PC-3 (cell line): ENCODE results near the gene ST6GAL1. TPM values are rescaled to one million over a fixed set of nuclear protein-coding genes. Genes with fewer than 3 reads are reported as not detected.

Source experiments
- ATAC-seq: fragments of 200-7000 bp; cut with Tn5 transposase; 2 replicates; pipeline ENCODE4 v1.9.1; 2020; ENCODE audit warnings: mild to moderate bottlenecking, moderate library complexity
- Bru-seq: library from RNA; stranded (reverse); fragments of 400-500 nt; gene quantifications from one replicate; lab custom pipeline; 2021; lab: Mats Ljungman, UMichigan
- BruChase-seq, 2 experiments: library from RNA; stranded (reverse); fragments of 400-500 nt; gene quantifications; one replicate each; lab custom pipeline; 2021; lab: Mats Ljungman, UMichigan
- BruUV-seq: library from RNA; stranded (reverse); fragments of 400-500 nt; replicated peaks from 2 replicates; lab custom pipeline; 2021; lab: Mats Ljungman, UMichigan
- CTCF ChIA-PET: fragments of 300-600 bp; sonication (Branson Sonifier 250); formaldehyde crosslinking; loops from one replicate; lab custom pipeline; 2022; ENCODE audit warnings: antibody characterized with exemption; lab: Charles Lee
- POLR2A ChIA-PET: fragments of 300-600 bp; sonication (Branson Sonifier 250); formaldehyde crosslinking; loops from one replicate; lab custom pipeline; 2022; ENCODE audit warnings: antibody characterized with exemption; ENCODE audit not compliant: unreplicated experiment; lab: Charles Lee
- DNase-seq: peaks from one replicate; pipeline ENCODE4 v3.0.0-alpha.2; 2015
- H2AFZ ChIP-seq: fragments of 300-600 bp; sonication (generic); 2 replicates; pipeline ENCODE4 v1.6.0; 2016; ENCODE audit warnings: antibody characterized with exemption, low read length
- H3F3A ChIP-seq: fragments of 300-600 bp; sonication (generic); one replicate; pipeline ENCODE4 v1.6.0; 2017; ENCODE audit warnings: antibody characterized with exemption, low read length, control low read depth, mild to moderate bottlenecking; ENCODE audit not compliant: unreplicated experiment
- H3K27ac ChIP-seq: fragments of 300-600 bp; sonication (generic); 2 replicates; pipeline ENCODE4 v1.5.1; 2016; ENCODE audit warnings: mild to moderate bottlenecking, low read length
- H3K27me3 ChIP-seq: fragments of 300-600 bp; sonication (generic); 2 replicates; pipeline ENCODE4 v1.6.1; 2016; ENCODE audit warnings: low read length, mixed read lengths
- H3K36me3 ChIP-seq: fragments of 300-600 bp; sonication (generic); 2 replicates; pipeline ENCODE4 v1.6.1; 2016; ENCODE audit warnings: low read depth, mixed run types, low read length, mixed read lengths
- H3K4me1 ChIP-seq: fragments of 300-600 bp; sonication (generic); 2 replicates; pipeline ENCODE4 v1.5.1; 2016; ENCODE audit warnings: low read length; ENCODE audit not compliant: insufficient read depth
- H3K4me2 ChIP-seq: fragments of 300-600 bp; sonication (generic); 2 replicates; pipeline ENCODE4 v1.6.0; 2016; ENCODE audit warnings: low read length
- H3K4me3 ChIP-seq: fragments of 300-600 bp; sonication (generic); 2 replicates; pipeline ENCODE4 v1.5.1; 2016; ENCODE audit warnings: mild to moderate bottlenecking, low read length, mixed read lengths
- H3K79me2 ChIP-seq: fragments of 300-600 bp; sonication (generic); 2 replicates; pipeline ENCODE4 v1.6.1; 2017; ENCODE audit warnings: low read length, mixed read lengths
- H3K9ac ChIP-seq: fragments of 300-600 bp; sonication (generic); 2 replicates; pipeline ENCODE4 v1.6.0; 2016; ENCODE audit warnings: mild to moderate bottlenecking, low read length
- H3K9me2 ChIP-seq: fragments of 300-600 bp; sonication (generic); replicated peaks from 2 replicates; pipeline ENCODE4 v1.6.1; 2016; ENCODE audit warnings: mixed run types, low read length, mixed read lengths
- H3K9me3 ChIP-seq: fragments of 300-600 bp; sonication (generic); 2 replicates; pipeline ENCODE4 v1.6.1; 2016; ENCODE audit warnings: low read length, mixed read lengths
- H4K20me1 ChIP-seq: fragments of 300-600 bp; sonication (generic); 2 replicates; pipeline ENCODE4 v1.6.1; 2016; ENCODE audit warnings: low read length, mixed read lengths
- CTCF ChIP-seq: fragments of 300-600 bp; sonication (generic); conservative IDR thresholded peaks from 2 replicates; pipeline ENCODE4 v1.5.1; 2017; ENCODE audit warnings: antibody characterized with exemption, low read depth, mild to moderate bottlenecking, low read length
- EZH2 ChIP-seq: fragments of 300-600 bp; sonication (generic); IDR thresholded peaks from one replicate; pipeline ENCODE4 v1.6.1; 2017; ENCODE audit warnings: antibody characterized with exemption, mild to moderate bottlenecking, low read length; ENCODE audit not compliant: unreplicated experiment
- EZH2phosphoT487 ChIP-seq: fragments of 300-600 bp; sonication (generic); IDR thresholded peaks from 2 replicates; pipeline ENCODE4 v1.6.1; 2018; ENCODE audit warnings: mild to moderate bottlenecking, antibody characterized with exemption, low read length, borderline replicate concordance
- intact Hi-C: fragments of 100-400 bp; cut with micrococcal nuclease; formaldehyde crosslinking; loops from 2 replicates; pipeline ENCODE4 v1.9.0; 2023
- long read RNA-seq: library from polyadenylated mRNA; unstranded; transcript quantifications from one replicate; pipeline ENCODE4 v2.0.0, GENCODE V29; 2021; ENCODE audit not compliant: unreplicated experiment
- total RNA-seq: library from RNA; depleted of rRNA; stranded (reverse); fragments of >200 nt; gene quantifications from 2 replicates; pipeline ENCODE4 v1.2.3, GENCODE V29; 2014; rRNA removed

Gene ST6GAL1, protein sequence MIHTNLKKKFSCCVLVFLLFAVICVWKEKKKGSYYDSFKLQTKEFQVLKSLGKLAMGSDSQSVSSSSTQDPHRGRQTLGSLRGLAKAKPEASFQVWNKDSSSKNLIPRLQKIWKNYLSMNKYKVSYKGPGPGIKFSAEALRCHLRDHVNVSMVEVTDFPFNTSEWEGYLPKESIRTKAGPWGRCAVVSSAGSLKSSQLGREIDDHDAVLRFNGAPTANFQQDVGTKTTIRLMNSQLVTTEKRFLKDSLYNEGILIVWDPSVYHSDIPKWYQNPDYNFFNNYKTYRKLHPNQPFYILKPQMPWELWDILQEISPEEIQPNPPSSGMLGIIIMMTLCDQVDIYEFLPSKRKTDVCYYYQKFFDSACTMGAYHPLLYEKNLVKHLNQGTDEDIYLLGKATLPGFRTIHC
- 8.6 and 9.4 TPM in 2 replicates for total RNA-seq
- percentile 40 among the genes with signal in this experiment for Bru-seq, nascent RNA
- percentile 34 among the genes with signal in this experiment for BruChase-seq, experiment 1, labeled RNA remaining after a 6-hour chase
- BruChase-seq, experiment 2, labeled RNA remaining after a 2-hour chase: percentile 47 among the genes with signal in this experiment
- long read RNA-seq, full-length matches to known transcripts: 1 of 6 reads
- long read RNA-seq, partial matches to known transcripts: 0 of 6 reads
- long read RNA-seq, other reads (novel, unspliced or antisense): 5 of 6 reads

DNA sequence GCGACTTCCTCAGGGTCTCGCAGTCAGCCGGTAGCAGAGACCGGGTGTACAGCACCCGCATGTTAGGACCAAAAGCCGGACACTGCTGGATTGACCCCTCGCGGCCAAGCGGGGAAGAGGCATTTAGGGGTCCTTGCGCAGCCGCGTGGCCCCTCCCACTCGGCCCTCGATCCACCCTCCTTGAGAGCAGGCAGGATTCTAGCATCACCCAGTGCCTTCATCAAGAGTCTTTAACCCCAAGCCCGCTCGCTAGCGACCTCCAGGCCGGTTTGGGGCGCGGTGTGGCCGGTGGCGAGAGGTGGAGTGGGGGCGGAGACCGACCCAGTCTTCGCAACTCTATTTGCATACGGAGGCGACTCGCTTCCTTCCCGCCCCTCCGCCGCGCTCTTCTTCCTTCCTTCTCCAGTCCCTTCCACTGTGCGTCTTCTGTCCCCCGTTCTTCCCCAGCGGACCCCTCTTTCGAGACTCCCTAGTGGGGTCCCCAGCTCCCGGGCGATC lies at the start of gene ST6GAL1:
Gene ST6GAL1, plus strand, starts transcription at position 384 of the 498 bp plus-strand sequence. CDS start 112,178 bp downstream, outside the sequence.
- ATAC-seq (peak; percentile 12; the same call in 1 of the 2 replicates), DNase-seq (peak; percentile 27)
- no peak within 1 kb of the TSS for H3K27ac ChIP-seq
- peak within 1 kb of the TSS; percentile 49 for H3K9ac ChIP-seq
- TF ChIP-seq CTCF (0 out of 2 replicates have a peak, but pooled peaks have one; percentile 14), EZH2phosphoT487 (no peak)
- H3K79me2 ChIP-seq: no peaks in the 10 kb centered on the region
- H3K27me3 ChIP-seq: no peaks in the 10 kb centered on the region
- peak within 1 kb of the TSS; percentile 95 for H3K4me2 ChIP-seq
- no TSS peak for BruUV-seq
- peak within 1 kb of the TSS; percentile 77 for H3K4me3 ChIP-seq
- ChIA-PET POLR2A (no interaction called here), CTCF (no interaction called here)
- intact Hi-C loops: loop anchor here (2.0 kb wide), 2 partner anchors 81 to 133 kb away; no protein-coding TSS in a partner anchor
- no peaks in the 10 kb centered on the region for H3K9me3 ChIP-seq
- H3K36me3 ChIP-seq: no peaks in the 10 kb centered on the region
- H3F3A ChIP-seq: no peaks in the 10 kb centered on the region
- H2AFZ ChIP-seq: peak within 1 kb of the TSS; percentile 98
- H3K4me1 ChIP-seq: peaks cover 6% of the 10 kb centered on the region; the same call in 1 of the 2 replicates
- H4K20me1 ChIP-seq: no peaks in the 10 kb centered on the region
- no peaks in the 10 kb centered on the region for H3K9me2 ChIP-seq

DNA sequence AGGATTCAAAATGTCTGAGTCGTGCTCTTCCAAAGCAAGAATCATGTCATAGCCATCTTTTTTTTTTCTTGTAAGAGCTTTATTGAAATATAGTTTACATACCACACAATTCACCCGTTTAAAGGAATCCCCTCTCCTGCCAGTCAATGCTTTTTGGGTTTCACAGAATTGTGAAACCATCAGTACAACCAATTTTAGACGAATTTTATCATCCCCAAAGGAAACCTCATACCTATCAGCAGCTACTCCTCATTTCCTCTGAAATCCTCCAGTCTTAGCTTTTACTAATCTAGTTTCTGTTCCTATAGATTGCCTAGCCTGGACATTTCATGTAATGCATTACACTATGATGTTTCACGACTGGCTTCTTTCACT lies 48.2 kb upstream of the ST6GAL1 start:
- intact Hi-C loops: no loop called here
- Histone ChIP-seq H3F3A (no peaks in the 10 kb centered on the region), H3K36me3 (no peaks in the 10 kb centered on the region), H3K79me2 (no peaks in the 10 kb centered on the region), H3K9ac (no peak overlapping the region), H3K4me3 (no peak overlapping the region), H3K9me3 (no peaks in the 10 kb centered on the region), H3K9me2 (no peaks in the 10 kb centered on the region), H3K27ac (no peak overlapping the region), H3K4me1 (peaks cover 13% of the 10 kb centered on the region), H4K20me1 (no peaks in the 10 kb centered on the region), H3K4me2 (no peak overlapping the region), H3K27me3 (no peaks in the 10 kb centered on the region), H2AFZ (no peak overlapping the region)
- POLR2A ChIA-PET: no interaction called here
- DNase-seq (no peak), ATAC-seq (no peak)
- TF ChIP-seq EZH2: no peak
- no peak for TF ChIP-seq CTCF
- TF ChIP-seq EZH2phosphoT487: no peak
- BruUV-seq: no TSS peak
- CTCF ChIA-PET: interaction anchor here (0.7 kb wide), 1 partner anchor 219 kb away, joined by 3 read pairs; no protein-coding TSS in a partner anchor
